ENCODE results near the gene C11orf65.
"Not testable (repeated sequence)": the region's sequence is repeated elsewhere in the genome, so short reads cannot be mapped to it uniquely, and the experiment has no call there.

DNA sequence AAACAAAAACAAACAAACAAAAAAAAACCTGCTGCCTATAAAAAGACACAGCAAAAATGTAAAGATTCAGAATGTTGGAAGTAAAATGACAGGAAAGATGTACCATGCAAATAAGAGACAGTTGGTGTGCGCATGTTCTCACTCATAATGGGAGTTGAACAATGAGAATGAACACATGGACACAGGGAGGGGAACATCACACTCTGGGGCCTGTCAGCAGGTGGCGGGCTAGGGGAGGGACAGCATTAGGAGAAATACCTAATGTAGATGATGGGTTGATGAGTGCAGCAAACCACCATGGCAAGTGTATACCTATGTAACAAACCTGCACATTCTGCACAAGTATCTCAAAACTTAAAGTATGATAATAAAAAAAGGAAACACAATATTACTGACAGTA lies 49.8 kb downstream of the C11orf65 start:
- TF ChIP-seq FOXM1 (IDR thresholded peaks at IDR 0.05; ENCODE audit: borderline replicate concordance); NFRKB (IDR thresholded peaks at IDR 0.05); CTBP1 (IDR thresholded peaks at IDR 0.05; ENCODE audit: borderline replicate concordance); FOXA1 (IDR thresholded peaks at IDR 0.05): not testable (repeated sequence)
